Endothelial cell of umbilical vein (primary cell): ENCODE data around the gene EDN2. TPM values are rescaled to one million over a fixed set of nuclear protein-coding genes. Genes with fewer than 3 reads are reported as not detected.

ENCODE experiments used
- BruUV-seq: library from RNA; stranded (reverse); fragments of 400-500 nt; replicated peaks from 2 replicates; lab custom pipeline; 2021; lab: Mats Ljungman, UMichigan
- CTCF ChIA-PET: fragments of 300-600, 350-600 bp; sonication (Branson Sonifier 250); formaldehyde crosslinking; loops from one replicate; lab custom pipeline; 2021; ENCODE audit warnings: antibody characterized with exemption, inconsistent platforms; lab: Charles Lee
- POLR2A ChIA-PET: fragments of 300-600, 350-600 bp; sonication (Branson Sonifier 250); formaldehyde crosslinking; loops from one replicate; lab custom pipeline; 2021; ENCODE audit warnings: antibody characterized with exemption, inconsistent platforms; lab: Charles Lee
- DNase-seq: peaks from one replicate; pipeline ENCODE4 v3.0.0-alpha.2; 2011; ENCODE audit warnings: low read depth, low spot score
- FAIRE-seq: peaks from 2 replicates; lab custom pipeline; 2011; peaks lifted over from hg19 to GRCh38; lab: Jason Lieb, UNC
- H2AFZ ChIP-seq: 2 replicates; pipeline ENCODE4 v1.6.0; 2012; ENCODE audit warnings: low read depth, low read length, control low read depth, inconsistent platforms
- H3K27ac ChIP-seq: 2 replicates; pipeline ENCODE4 v1.5.1; 2011; ENCODE audit warnings: low read depth, mild to moderate bottlenecking, control low read depth, low read length, moderate library complexity; ENCODE audit not compliant: insufficient read depth
- H3K27me3 ChIP-seq, 2 experiments: 2 replicates each; pipeline versions ENCODE4 v1.6.0 to v1.6.1; 2011; ENCODE audit warnings: low read length in 2 of 2, mixed read lengths in 1 of 2; ENCODE audit not compliant: control insufficient read depth in 2 of 2, insufficient read depth in 2 of 2
- H3K36me3 ChIP-seq, 2 experiments: 2 replicates in 1 of 2; 3 replicates in 1 of 2; pipeline ENCODE4 v1.5.1; 2011; ENCODE audit warnings: low read length in 2 of 2, mild to moderate bottlenecking in 1 of 2, moderate library complexity in 1 of 2; ENCODE audit not compliant: control insufficient read depth in 2 of 2, insufficient read depth in 2 of 2; ENCODE audit errors: extremely low read depth in 1 of 2
- H3K4me1 ChIP-seq: 3 replicates; pipeline ENCODE4 v1.5.1; 2011; ENCODE audit warnings: mild to moderate bottlenecking, low read length; ENCODE audit not compliant: control insufficient read depth, insufficient read depth; ENCODE audit errors: extremely low read depth
- H3K4me2 ChIP-seq: 2 replicates; pipeline ENCODE4 v1.6.1; 2011; ENCODE audit warnings: low read length, control low read depth, mixed read lengths; ENCODE audit not compliant: insufficient read depth
- H3K4me3 ChIP-seq, 3 experiments: fragments of 200-600 bp in 1 of 3; sonication (generic), shearing (Covaris generic) in 1 of 3; replicated peaks in 1 of 3; 2 replicates each; pipeline ENCODE4 v1.5.1; 2011 to 2016; ENCODE audit warnings: control low read depth in 3 of 3, low read length in 3 of 3, mild to moderate bottlenecking in 2 of 3, inconsistent platforms in 1 of 3, low read depth in 1 of 3, moderate library complexity in 1 of 3; ENCODE audit not compliant: insufficient read depth in 1 of 3
- H3K79me2 ChIP-seq: 2 replicates; pipeline ENCODE4 v1.6.0; 2012; ENCODE audit warnings: low read length, inconsistent platforms; ENCODE audit not compliant: control insufficient read depth, insufficient read depth
- H3K9ac ChIP-seq: replicated peaks from 2 replicates; pipeline ENCODE3; 2011; ENCODE audit warnings: low read length, control low read depth; ENCODE audit not compliant: insufficient read depth; ENCODE audit errors: extremely low read depth
- H3K9me1 ChIP-seq: replicated peaks from 3 replicates; pipeline ENCODE4 v1.6.0; 2011; ENCODE audit warnings: mild to moderate bottlenecking, low read length; ENCODE audit not compliant: control insufficient read depth, insufficient read depth; ENCODE audit errors: extremely low read depth
- H3K9me3 ChIP-seq: replicated peaks from 2 replicates; pipeline ENCODE4 v1.5.1; 2012; ENCODE audit warnings: low read length, inconsistent platforms; ENCODE audit not compliant: control insufficient read depth, insufficient read depth
- H4K20me1 ChIP-seq: replicated peaks from 2 replicates; pipeline ENCODE3; 2011; ENCODE audit warnings: mild to moderate bottlenecking, low read length; ENCODE audit not compliant: control insufficient read depth, insufficient read depth; ENCODE audit errors: extremely low read depth
- EZH2 ChIP-seq: IDR thresholded peaks from 2 replicates; pipeline ENCODE4 v1.6.1; 2012; ENCODE audit warnings: borderline replicate concordance, low read depth, mild to moderate bottlenecking, moderate library complexity, low read length, inconsistent platforms; ENCODE audit not compliant: severe bottlenecking
- FOS ChIP-seq: IDR thresholded peaks from 2 replicates; pipeline ENCODE4 v1.6.1; 2011; ENCODE audit warnings: mild to moderate bottlenecking, low read length, moderate library complexity, borderline replicate concordance; ENCODE audit not compliant: insufficient read depth
- GATA2 ChIP-seq: IDR thresholded peaks from 2 replicates; pipeline ENCODE4 v1.7.0; 2011; ENCODE audit warnings: low read depth, mild to moderate bottlenecking, moderate library complexity, mixed read lengths, low read length; ENCODE audit not compliant: insufficient read length, insufficient read depth
- JUN ChIP-seq: IDR thresholded peaks from 2 replicates; pipeline ENCODE4 v1.6.1; 2011; ENCODE audit warnings: borderline replicate concordance, low read depth; ENCODE audit not compliant: insufficient read length, insufficient read depth
- MYC ChIP-seq: IDR thresholded peaks from one replicate; pipeline ENCODE4 v1.6.1; 2011; ENCODE audit warnings: mild to moderate bottlenecking, low read depth, low read length
- POLR2A ChIP-seq: IDR thresholded peaks from 2 replicates; pipeline ENCODE4 v1.6.1; 2012; ENCODE audit warnings: low read depth, mild to moderate bottlenecking, control low read depth, low read length
- POLR2AphosphoS5 ChIP-seq: IDR thresholded peaks from 2 replicates; pipeline ENCODE4 v1.6.1; 2012; ENCODE audit warnings: low read depth, mild to moderate bottlenecking, control low read depth, low read length, moderate library complexity; ENCODE audit not compliant: insufficient read depth
- dilution Hi-C: fragments of 300-500 bp; cut with MboI; formaldehyde crosslinking; loops from one replicate; pipeline ENCODE4 v1.15.0; 2019; ENCODE audit warnings: low sequenced_read_pairs; ENCODE audit not compliant: extremely low pct_ligation_motif_present
- intact Hi-C: fragments of 100-400 bp; cut with micrococcal nuclease; formaldehyde crosslinking; loops from one replicate; pipeline ENCODE4 v1.10.0; 2022
- polyA plus RNA-seq, 4 experiments: library from polyadenylated mRNA; depleted of rRNA in 3 of 4; stranded (reverse) in 3 of 4; unstranded in 1 of 4; fragments of >200 nt; gene quantifications; 2 replicates each; pipeline versions ENCODE4 v1.2.1 to v1.2.3, GENCODE V29; 2011 to 2012; ENCODE audit warnings: missing spikeins in 1 of 4
- total RNA-seq: library from RNA; stranded (reverse); gene quantifications from 2 replicates; pipeline ENCODE4 v1.2.3, GENCODE V29; 2021
- TF ChIP-seq, protein P1 (sequence below), 2 donors: IDR thresholded peaks; 1 replicate in 1 of 2; 2 replicates in 1 of 2; pipeline ENCODE4 v1.5.1; 2011; ENCODE audit warnings: low read length in 2 of 2, mild to moderate bottlenecking in 2 of 2, moderate library complexity in 2 of 2, control low read depth in 1 of 2, inconsistent platforms in 1 of 2, low read depth in 1 of 2; ENCODE audit not compliant: insufficient read depth in 1 of 2; ENCODE audit errors: extremely low read depth in 1 of 2
- TF ChIP-seq, protein P2 (sequence below): IDR thresholded peaks from 2 replicates; pipeline ENCODE4 v1.6.1; 2011; ENCODE audit not compliant: insufficient read depth, insufficient read length

Gene EDN2
- total and polyA plus RNA-seq, 2 donors (not counting 3 experiments of a cell fraction or from before 2014, with no cell fraction given), result not detected

DNA sequence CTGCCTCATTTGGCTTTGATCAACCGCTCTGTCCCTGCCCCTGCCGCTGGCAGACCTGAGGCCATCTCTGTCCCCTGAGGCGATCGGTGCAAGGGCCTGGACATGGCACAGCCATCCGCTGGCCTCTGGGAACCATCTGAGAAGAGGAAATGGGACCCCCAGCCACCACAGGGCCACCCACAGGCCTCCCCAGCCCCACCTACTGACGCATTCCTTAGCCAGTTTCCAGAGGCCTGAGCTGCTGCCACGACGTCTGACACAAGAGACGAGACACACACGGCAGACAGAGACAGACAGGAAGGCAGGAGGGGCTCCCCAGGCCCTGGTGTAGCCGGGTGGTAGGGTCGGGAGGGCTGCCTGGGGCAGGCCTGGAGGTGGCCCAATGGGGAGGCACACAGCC lies 37.3 kb upstream of the EDN2 start:
- no peak overlapping the region for H3K9ac ChIP-seq
- no peaks in the 10 kb centered on the region for H3K27me3 ChIP-seq
- dilution Hi-C loops, result no loop called here
- H4K20me1 ChIP-seq, result no peaks in the 10 kb centered on the region
- no TSS peak for BruUV-seq
- H3K4me3 ChIP-seq, result no peak overlapping the region
- no peak overlapping the region for H3K4me2 ChIP-seq
- TF ChIP-seq, protein P1, sequence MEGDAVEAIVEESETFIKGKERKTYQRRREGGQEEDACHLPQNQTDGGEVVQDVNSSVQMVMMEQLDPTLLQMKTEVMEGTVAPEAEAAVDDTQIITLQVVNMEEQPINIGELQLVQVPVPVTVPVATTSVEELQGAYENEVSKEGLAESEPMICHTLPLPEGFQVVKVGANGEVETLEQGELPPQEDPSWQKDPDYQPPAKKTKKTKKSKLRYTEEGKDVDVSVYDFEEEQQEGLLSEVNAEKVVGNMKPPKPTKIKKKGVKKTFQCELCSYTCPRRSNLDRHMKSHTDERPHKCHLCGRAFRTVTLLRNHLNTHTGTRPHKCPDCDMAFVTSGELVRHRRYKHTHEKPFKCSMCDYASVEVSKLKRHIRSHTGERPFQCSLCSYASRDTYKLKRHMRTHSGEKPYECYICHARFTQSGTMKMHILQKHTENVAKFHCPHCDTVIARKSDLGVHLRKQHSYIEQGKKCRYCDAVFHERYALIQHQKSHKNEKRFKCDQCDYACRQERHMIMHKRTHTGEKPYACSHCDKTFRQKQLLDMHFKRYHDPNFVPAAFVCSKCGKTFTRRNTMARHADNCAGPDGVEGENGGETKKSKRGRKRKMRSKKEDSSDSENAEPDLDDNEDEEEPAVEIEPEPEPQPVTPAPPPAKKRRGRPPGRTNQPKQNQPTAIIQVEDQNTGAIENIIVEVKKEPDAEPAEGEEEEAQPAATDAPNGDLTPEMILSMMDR (IDR thresholded peaks at IDR 0.05; ENCODE audit: extremely low read depth in 1 of 2, insufficient read depth in 1 of 2, low read depth in 1 of 2, low read length in 2 of 2), result no peak
- TF ChIP-seq EZH2, result no peak
- no peak for TF ChIP-seq FOS
- TF ChIP-seq POLR2AphosphoS5, result no peak
- TF ChIP-seq, protein P2, sequence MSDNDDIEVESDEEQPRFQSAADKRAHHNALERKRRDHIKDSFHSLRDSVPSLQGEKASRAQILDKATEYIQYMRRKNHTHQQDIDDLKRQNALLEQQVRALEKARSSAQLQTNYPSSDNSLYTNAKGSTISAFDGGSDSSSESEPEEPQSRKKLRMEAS, result no peak
- TF ChIP-seq POLR2A, result no peak
- TF ChIP-seq GATA2, result no peak
- TF ChIP-seq JUN, result no peak
- TF ChIP-seq MYC, result no peak
- no peaks in the 10 kb centered on the region for H3K4me1 ChIP-seq
- FAIRE-seq, result no peak
- POLR2A ChIA-PET, result no interaction called here
- no peak for DNase-seq
- H3K27ac ChIP-seq, result no peak overlapping the region
- H3K36me3 ChIP-seq, result no peaks in the 10 kb centered on the region
- intact Hi-C loops, result no loop called here
- H3K79me2 ChIP-seq, result no peaks in the 10 kb centered on the region
- CTCF ChIA-PET, result no interaction called here
- H3K9me3 ChIP-seq, result no peaks in the 10 kb centered on the region
- H2AFZ ChIP-seq, result no peak overlapping the region
- H3K9me1 ChIP-seq, result no peaks in the 10 kb centered on the region
